ENCODE measurements around the gene USP9X.
A peak's percentile ranks its signal among the peaks of the same experiment; 100 is the strongest.
"Not testable (repeated sequence)": the region's sequence is repeated elsewhere in the genome, so short reads cannot be mapped to it uniquely, and the experiment has no call there.

USP9X gene

GRCh38 chrX:41127477-41128192, 42.4 kb downstream of the USP9X start:
- no peak for DNase-seq

GRCh38 chrX:41128955-41129354, 43.7 kb downstream of the USP9X start:
- no peak for DNase-seq

GRCh38 chrX:41131766-41132165, 46.5 kb downstream of the USP9X start:
- DNase-seq = no peak

GRCh38 chrX:41133551-41133950, 48.3 kb downstream of the USP9X start:
- DNase-seq = no peak

GRCh38 chrX:41137589-41137988, 52.3 kb downstream of the USP9X start:
- no peak for DNase-seq

GRCh38 chrX:41142130-41142910, 57.1 kb downstream of the USP9X start:
- DNase-seq = no peak

- no peak for DNase-seq
Measured at GRCh38 chrX:41144873-41145272, 59.6 kb downstream of the USP9X start.

- DNase-seq = no peak
Measured at GRCh38 chrX:41145920-41146608, 60.8 kb downstream of the USP9X start.

- no peak for DNase-seq
Measured at GRCh38 chrX:41148553-41148952, 63.3 kb downstream of the USP9X start.

GRCh38 chrX:41150043-41150442, 64.8 kb downstream of the USP9X start:
- no peak for DNase-seq

GRCh38 chrX:41151726-41152125, 66.5 kb downstream of the USP9X start:
- DNase-seq = not testable (repeated sequence)

- no peak for DNase-seq
Measured at GRCh38 chrX:41152221-41152620, 67.0 kb downstream of the USP9X start.

GRCh38 chrX:41153448-41153847, 68.2 kb downstream of the USP9X start:
- no peak for DNase-seq

- no peak for DNase-seq
Measured at GRCh38 chrX:41153957-41154356, 68.7 kb downstream of the USP9X start.

- DNase-seq = no peak
Measured at GRCh38 chrX:41164449-41164848, 79.2 kb downstream of the USP9X start.

GRCh38 chrX:41167888-41168287, 82.6 kb downstream of the USP9X start:
- no peak for DNase-seq

GRCh38 chrX:41176263-41176662, 91.0 kb downstream of the USP9X start:
- DNase-seq = no peak

GRCh38 chrX:41177297-41177696, 92.1 kb downstream of the USP9X start:
- no peak for DNase-seq

- DNase-seq = no peak
Measured at GRCh38 chrX:41178201-41178600, 93.0 kb downstream of the USP9X start.

GRCh38 chrX:41180194-41180908, 95.1 kb downstream of the USP9X start:
- peak; percentile 24 for DNase-seq

GRCh38 chrX:41184312-41184711, 99.1 kb downstream of the USP9X start:
- no peak for DNase-seq

GRCh38 chrX:41186946-41187345, 101.7 kb downstream of the USP9X start:
- DNase-seq = not testable (repeated sequence)

GRCh38 chrX:41189156-41189555, 103.9 kb downstream of the USP9X start:
- no peak for DNase-seq

Measured in T-helper 9 cell (primary cell).